GM21737 (cell line): Measurements from ENCODE around the gene ME3.
"Not testable (repeated sequence)": the region's sequence is repeated elsewhere in the genome, so short reads cannot be mapped to it uniquely, and the experiment has no call there.

Experiments
- ATAC-seq: cut with Tn5 transposase; IDR thresholded peaks from one replicate; pipeline ENCODE4 v1.9.1; 2021; ENCODE audit warnings: mild to moderate bottlenecking, moderate library complexity; ENCODE audit not compliant: unreplicated experiment

Gene ME3

DNA sequence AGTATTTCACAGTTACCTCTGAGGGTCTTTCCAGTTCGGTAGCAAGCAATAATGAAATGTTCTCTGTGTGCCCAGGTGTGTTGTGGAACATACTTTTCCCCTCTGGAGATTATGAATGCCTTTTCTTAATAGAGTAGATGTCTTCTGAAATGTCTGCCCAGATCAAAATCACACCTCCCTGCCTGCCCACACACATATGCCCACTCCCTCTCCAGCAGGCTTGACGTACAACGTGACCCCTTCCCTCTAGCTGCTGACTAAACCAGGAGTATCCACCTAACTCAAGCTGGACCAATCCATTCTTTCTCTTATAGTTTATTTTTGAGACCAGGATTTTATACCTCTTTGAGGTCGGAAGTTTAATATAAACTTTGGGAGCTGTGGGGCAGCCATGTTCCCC is 48.7 kb downstream of the ME3 start:
- ATAC-seq, result no peak

DNA sequence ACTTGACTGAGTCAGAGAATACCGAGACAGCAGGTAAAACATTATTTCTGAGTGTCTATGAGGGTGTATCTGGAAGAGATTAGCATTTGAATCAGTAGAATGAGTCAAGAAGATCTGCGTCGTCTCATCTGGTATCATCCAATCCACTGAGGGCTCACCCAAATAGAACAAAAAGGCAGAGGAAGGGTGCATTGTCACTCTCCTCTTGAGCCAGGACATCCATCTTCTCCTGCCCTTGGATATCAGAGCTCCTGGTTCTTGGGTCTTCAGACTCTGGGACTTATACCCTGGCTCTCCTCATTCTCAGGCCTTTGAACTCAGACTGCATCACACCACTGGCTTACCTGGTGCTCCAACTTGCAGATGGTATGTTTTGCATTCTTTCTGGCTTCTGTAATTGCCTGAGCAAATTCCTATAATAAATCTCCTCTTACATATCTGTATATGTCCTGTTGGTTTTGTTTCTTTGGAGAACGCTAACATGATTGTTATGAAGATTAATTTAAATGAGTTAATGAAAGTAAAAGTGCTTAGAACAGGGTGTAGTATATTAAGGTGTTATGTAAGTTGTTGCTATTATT is 49.3 kb downstream of the ME3 start:
- no peak for ATAC-seq

- ATAC-seq, result no peak
These were observed 50.6 kb downstream of the ME3 start for GRCh38 chr11:86621854-86622253.

DNA sequence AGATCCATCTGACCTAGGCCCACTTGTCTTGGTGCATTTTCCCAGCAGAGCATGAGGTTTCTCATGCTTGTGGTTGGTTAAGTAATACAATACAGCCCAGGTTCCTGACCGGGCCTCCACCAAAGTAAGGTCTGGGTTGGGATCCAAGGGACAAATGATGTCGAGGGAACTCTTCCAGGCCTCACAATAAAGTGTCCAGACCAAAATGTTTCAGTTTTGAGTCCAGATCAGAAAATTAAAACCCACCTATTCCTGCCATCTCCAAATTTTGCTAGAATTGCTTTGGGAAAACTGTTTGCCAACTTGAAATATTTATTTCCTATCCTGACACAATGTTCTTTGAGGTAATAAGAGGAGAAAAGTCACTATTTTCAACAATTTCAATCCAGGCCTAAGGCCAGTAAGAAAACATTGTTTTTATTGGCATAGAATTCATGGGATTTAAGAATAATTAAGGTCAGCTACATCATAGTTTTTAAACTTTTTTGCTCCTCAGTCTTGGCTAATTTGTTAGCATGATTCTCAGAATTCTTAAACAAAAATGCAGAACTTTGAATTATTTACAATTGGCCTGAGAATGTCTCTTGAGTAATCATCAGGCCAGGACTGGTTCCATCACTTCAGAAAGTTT is 51.4 kb downstream of the ME3 start:
- ATAC-seq, result no peak

DNA sequence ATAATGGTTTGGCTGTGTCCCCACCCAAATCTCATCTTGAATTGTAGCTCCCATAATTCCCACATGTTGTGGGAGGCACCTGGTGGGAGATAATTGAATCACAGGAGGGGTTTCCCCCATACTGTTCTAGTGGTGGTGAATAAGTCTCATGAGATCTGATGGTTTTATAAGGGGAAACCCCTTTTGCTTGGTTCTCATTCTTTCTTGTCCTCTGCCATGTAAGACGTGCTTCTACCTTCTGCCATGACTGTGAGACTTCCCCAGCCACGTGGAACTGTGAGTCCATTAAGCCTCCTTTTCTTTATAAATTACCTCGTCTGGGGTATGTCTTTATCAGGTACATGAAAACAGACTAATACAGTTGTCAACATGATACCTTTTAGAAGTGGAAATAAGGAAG is 53.0 kb downstream of the ME3 start:
- ATAC-seq, result not testable (repeated sequence)

GRCh38 chr11:86617502-86617901 is 54.9 kb downstream of the ME3 start:
- ATAC-seq, result no peak

DNA sequence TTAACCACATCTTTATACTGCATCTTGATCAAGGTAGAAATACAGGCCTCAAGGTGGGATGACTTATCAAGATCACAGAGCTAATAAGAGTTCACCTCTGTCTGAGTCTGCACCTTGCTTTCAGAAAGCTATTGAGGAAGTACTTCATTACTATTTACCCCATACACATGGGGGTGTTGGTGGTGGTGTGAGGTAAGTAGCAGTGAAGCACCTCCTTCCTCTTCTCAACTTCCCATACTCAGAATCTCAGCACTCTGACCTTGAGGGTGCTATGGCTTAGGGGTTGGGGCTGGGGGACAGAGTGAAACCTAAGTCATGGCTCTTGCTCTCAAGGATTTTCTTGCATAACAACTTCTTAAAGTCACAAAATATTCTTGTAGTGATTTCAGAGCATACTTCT is 56.9 kb downstream of the ME3 start:
- ATAC-seq, result no peak

- ATAC-seq, result no peak
These were observed 61.7 kb downstream of the ME3 start for GRCh38 chr11:86610559-86611341.

DNA sequence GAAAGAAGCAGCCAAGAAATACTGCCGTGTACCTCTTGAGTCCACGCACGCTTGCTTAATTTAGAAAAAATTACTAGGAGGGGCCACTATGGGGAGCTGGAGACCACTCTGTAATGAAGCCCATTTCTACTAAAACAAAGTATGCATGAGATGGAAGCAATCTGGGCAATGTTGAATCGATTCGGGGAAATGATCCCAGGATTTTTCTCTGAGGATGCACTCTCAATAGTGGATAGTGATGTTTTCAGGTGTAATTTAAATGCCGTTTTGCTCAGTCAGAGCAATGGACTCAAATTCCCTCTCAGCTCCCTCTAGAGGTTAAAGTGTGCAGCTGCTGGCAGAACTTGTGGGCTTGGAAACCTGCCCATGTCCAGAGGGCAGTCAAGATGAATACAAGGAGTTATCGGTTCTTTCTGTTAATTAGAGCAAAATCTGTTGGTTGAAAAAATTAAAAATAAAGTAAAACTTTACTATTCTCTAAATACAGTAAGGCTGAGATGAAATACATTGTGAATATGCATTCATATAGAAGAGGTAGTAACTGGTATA is 64.1 kb downstream of the ME3 start:
- ATAC-seq, result peak; percentile 94

GRCh38 chr11:86606836-86607481 is 65.5 kb downstream of the ME3 start:
- no peak for ATAC-seq

GRCh38 chr11:86606270-86606835 is 66.1 kb downstream of the ME3 start:
- no peak for ATAC-seq

DNA sequence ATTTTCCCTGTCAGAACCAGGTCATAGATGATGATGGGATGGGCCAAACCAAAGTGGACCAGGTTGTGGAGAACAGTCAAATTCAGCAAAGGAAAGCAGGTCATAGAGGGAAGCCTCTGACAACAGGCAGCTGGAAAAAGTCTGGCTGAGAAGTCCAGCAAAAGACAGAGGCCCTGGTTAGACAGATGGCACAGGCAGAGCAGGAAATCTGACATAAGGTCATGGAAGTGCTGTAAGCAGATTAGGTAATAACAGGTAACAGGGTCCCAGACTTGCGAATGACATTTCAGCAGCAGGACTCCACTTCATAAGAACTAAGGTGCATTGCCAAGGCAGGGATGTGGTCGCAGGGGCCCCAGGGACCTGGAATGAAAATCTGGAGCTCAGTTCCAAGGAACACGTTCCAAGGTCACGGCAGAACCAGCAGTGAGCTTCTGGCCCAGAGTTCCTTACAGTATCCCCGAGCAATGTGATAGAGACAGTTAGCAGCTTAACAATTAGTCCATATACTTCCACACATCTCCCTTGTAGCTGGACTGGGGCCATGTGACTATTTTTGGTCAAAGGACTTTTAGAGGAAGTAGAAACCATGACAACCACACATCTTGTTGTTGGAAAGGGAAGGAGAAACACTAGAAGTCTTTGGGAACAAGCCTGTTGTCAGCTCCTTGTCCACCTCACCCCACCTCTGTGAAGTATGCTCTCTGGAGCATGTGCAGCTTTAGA is 75.4 kb downstream of the ME3 start:
- no peak for ATAC-seq

GRCh38 chr11:86595955-86596354 is 76.5 kb downstream of the ME3 start:
- no peak for ATAC-seq

DNA sequence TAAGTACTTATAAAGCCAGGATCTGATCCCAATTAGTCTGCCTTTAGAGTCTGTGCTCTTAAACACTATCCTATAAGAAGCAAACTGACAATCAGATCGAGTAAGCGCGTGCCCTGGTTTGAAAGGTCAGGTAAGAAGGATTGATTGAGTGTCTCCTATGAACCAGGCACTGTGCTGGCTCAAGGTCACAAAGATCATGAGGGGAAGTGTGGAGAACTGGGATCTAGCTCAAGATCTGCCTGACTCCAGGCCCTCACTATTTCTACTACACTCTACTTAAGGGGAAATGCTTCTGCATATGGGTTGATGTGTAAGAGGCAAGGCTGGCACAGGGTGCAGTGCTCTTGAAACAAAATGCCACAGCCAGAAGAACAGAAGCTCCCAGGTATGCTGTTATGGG is 77.0 kb downstream of the ME3 start:
- ATAC-seq, result no peak

DNA sequence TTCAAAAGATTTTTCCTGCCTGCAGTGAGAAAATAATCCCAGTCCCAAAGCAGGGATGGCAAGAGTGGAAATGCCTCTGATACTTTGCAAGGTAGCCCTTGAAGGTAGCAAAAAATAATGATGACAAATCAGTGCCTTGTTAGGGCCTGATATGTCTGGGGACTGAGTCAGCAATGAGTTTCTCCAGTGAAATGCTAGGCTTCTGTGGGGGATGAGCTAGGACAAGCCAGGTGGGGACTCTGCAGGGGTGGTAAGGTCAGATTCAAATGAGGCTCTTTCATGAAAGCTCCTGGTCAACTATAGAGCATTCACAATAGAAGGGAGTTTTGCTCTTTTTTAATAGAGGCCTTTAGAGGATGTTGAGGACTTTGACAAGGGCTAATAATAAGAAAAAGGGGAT is 77.7 kb downstream of the ME3 start:
- no peak for ATAC-seq

DNA sequence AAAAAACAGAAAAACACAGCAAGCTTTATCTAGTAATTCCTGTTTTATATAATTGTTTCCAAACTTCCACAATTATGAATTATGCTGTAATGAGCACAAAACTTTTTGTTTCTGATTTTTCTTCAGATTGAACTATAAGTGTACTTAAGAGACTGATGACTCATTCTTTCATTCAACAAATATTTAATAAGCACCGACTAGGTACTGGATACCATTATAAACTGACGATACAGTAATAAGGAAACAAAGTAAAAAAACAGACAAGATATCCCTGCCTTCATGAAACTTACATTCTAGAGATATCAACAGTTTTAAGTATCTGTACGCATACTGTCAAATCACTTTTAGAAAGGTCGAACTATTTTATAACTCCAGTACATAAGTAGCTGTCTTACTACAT is 78.6 kb downstream of the ME3 start:
- no peak for ATAC-seq

DNA sequence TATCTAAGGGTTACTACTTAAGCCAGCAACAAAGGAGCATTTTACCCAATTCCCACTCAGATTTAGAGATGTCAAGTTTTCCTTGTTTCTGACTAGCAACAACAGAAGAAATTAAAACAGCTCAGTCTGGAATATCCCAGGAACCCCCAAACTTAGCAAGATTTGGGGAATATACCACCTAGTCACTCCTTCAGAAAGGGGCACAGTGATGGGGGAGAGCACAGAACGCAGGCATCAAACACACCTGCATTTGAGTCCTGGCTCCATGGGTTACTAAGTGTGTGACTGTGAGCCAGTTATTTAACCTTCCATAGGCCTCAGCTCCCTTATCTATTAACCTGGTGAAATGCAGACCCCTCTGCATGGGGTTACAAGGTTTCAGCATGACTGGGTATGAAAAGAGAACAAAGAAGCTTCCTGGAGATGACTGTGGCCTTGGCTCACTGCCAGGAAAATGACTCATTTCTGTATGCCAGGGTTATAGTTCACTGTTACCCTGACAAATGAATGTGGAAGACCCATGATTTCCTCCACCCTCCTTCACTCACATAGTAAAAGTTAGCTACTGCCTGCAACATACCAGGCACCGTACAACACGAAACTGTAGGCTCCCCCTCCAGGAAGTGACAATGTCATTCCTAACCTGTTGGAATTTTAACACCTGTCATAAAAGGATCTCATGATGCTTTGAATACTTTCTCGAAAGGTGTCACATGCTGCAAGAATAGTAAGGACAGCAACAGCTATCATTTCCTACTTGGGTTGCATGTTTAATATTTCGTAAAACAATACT is 79.6 kb downstream of the ME3 start:
- ATAC-seq, result peak; percentile 98

GRCh38 chr11:86592047-86592591 is 80.3 kb downstream of the ME3 start:
- no peak for ATAC-seq

- no peak for ATAC-seq
These were observed 80.8 kb downstream of the ME3 start for GRCh38 chr11:86591631-86592030.
